Parathyroid adenoma (tissue), 2 donors: ENCODE results near the gene CLDND2.
"Not testable (repeated sequence)": the region's sequence is repeated elsewhere in the genome, so short reads cannot be mapped to it uniquely, and the experiment has no call there.

Source experiments
- H2AFZ ChIP-seq: fragments of 300-600 bp; sonication (generic); one replicate; pipeline ENCODE4 v1.7.0; 2017; ENCODE audit warnings: antibody characterized with exemption, mild to moderate bottlenecking
- H3K27ac ChIP-seq: fragments of 300-600 bp; sonication (generic); one replicate; pipeline ENCODE4 v1.7.0; 2017
- H3K27me3 ChIP-seq: fragments of 300-600 bp; sonication (generic); one replicate; pipeline ENCODE4 v1.7.0; 2017; ENCODE audit warnings: low read length; ENCODE audit not compliant: control insufficient read depth, insufficient read depth
- H3K36me3 ChIP-seq: fragments of 300-600 bp; sonication (generic); one replicate; pipeline ENCODE4 v1.7.0; 2017; ENCODE audit warnings: low read length; ENCODE audit not compliant: control insufficient read depth, insufficient read depth
- H3K4me1 ChIP-seq: fragments of 300-600 bp; sonication (generic); one replicate; pipeline ENCODE4 v1.7.0; 2017; ENCODE audit warnings: control low read depth
- H3K4me2 ChIP-seq: fragments of 300-600 bp; sonication (generic); one replicate; pipeline ENCODE4 v1.7.0; 2017; ENCODE audit warnings: low read length
- H3K4me3 ChIP-seq: fragments of 300-600 bp; sonication (generic); one replicate; pipeline ENCODE4 v1.7.0; 2017; ENCODE audit warnings: low read depth, low read length
- H3K79me2 ChIP-seq: fragments of 300-600 bp; sonication (generic); one replicate; pipeline ENCODE4 v1.7.0; 2017; ENCODE audit warnings: control low read depth
- H3K9ac ChIP-seq: fragments of 300-600 bp; sonication (generic); one replicate; pipeline ENCODE4 v1.7.0; 2017; ENCODE audit warnings: mild to moderate bottlenecking
- H3K9me3 ChIP-seq: fragments of 300-600 bp; sonication (generic); one replicate; pipeline ENCODE4 v1.7.0; 2017; ENCODE audit warnings: low read length; ENCODE audit not compliant: control insufficient read depth
- CTCF ChIP-seq: fragments of 300-600 bp; sonication (generic); IDR thresholded peaks from one replicate; pipeline ENCODE4 v1.7.0; 2017; ENCODE audit warnings: antibody characterized with exemption, mild to moderate bottlenecking
- donor health status: primary hyperparathyroidism.

CLDND2 gene

GRCh38 chr19:51398096-51398704, 29.4 kb upstream of the CLDND2 start:
- peaks cover 3% of the 10 kb centered on the region for H3K4me1 ChIP-seq
- H3K36me3 ChIP-seq = no peaks in the 10 kb centered on the region
- H3K79me2 ChIP-seq = no peaks in the 10 kb centered on the region
- no peak overlapping the region for H3K4me2 ChIP-seq
- no peak overlapping the region for H3K4me3 ChIP-seq
- no peak overlapping the region for H3K27ac ChIP-seq
- TF ChIP-seq CTCF = peak; percentile 60
- H3K27me3 ChIP-seq = no peaks in the 10 kb centered on the region
- no peak overlapping the region for H2AFZ ChIP-seq
- H3K9ac ChIP-seq = no peak overlapping the region
- H3K9me3 ChIP-seq = no peaks in the 10 kb centered on the region

- not testable (repeated sequence) for H3K9ac ChIP-seq, H3K4me1 ChIP-seq, H3K27me3 ChIP-seq, H3K9me3 ChIP-seq, H3K27ac ChIP-seq, H3K4me3 ChIP-seq, H3K36me3 ChIP-seq, H2AFZ ChIP-seq, H3K4me2 ChIP-seq, H3K79me2 ChIP-seq
These were observed 28.6 kb upstream of the CLDND2 start for GRCh38 chr19:51397453-51397852.

- no peaks in the 10 kb centered on the region for H3K27me3 ChIP-seq
- H3K79me2 ChIP-seq = no peaks in the 10 kb centered on the region
- H2AFZ ChIP-seq = no peak overlapping the region
- H3K4me3 ChIP-seq = no peak overlapping the region
- H3K9me3 ChIP-seq = no peaks in the 10 kb centered on the region
- H3K4me2 ChIP-seq = no peak overlapping the region
- H3K36me3 ChIP-seq = no peaks in the 10 kb centered on the region
- H3K9ac ChIP-seq = no peak overlapping the region
- H3K27ac ChIP-seq = no peak overlapping the region
- TF ChIP-seq CTCF = no peak
- H3K4me1 ChIP-seq = peaks cover 3% of the 10 kb centered on the region
These were observed 27.4 kb upstream of the CLDND2 start for GRCh38 chr19:51396175-51396574.

- peaks cover 3% of the 10 kb centered on the region for H3K4me1 ChIP-seq
- H3K27me3 ChIP-seq = no peaks in the 10 kb centered on the region
- peak overlapping the region; percentile 95 for H2AFZ ChIP-seq
- peak overlapping the region; percentile 60 for H3K4me2 ChIP-seq
- no peaks in the 10 kb centered on the region for H3K79me2 ChIP-seq
- no peaks in the 10 kb centered on the region for H3K9me3 ChIP-seq
- no peak for TF ChIP-seq CTCF
- no peaks in the 10 kb centered on the region for H3K36me3 ChIP-seq
- peak overlapping the region; percentile 53 for H3K4me3 ChIP-seq
- no peak overlapping the region for H3K9ac ChIP-seq
- peak overlapping the region; percentile 74 for H3K27ac ChIP-seq
These were observed 25.4 kb upstream of the CLDND2 start for GRCh38 chr19:51394050-51394836.

GRCh38 chr19:51392701-51393100, 23.9 kb upstream of the CLDND2 start:
- Histone ChIP-seq H3K79me2 (no peaks in the 10 kb centered on the region), H3K9me3 (no peaks in the 10 kb centered on the region), H3K4me1 (peaks cover 3% of the 10 kb centered on the region), H3K27me3 (no peaks in the 10 kb centered on the region), H3K27ac (no peak overlapping the region), H2AFZ (no peak overlapping the region), H3K4me2 (no peak overlapping the region), H3K36me3 (no peaks in the 10 kb centered on the region), H3K9ac (no peak overlapping the region), H3K4me3 (no peak overlapping the region)
- no peak for TF ChIP-seq CTCF
